ENCODE data around the gene POLD4. TPM values are rescaled to one million over a fixed set of nuclear protein-coding genes. Genes with fewer than 3 reads are reported as not detected.
A peak's percentile ranks its signal among the peaks of the same experiment; 100 is the strongest.

POLD4 gene
- total RNA-seq, 1 experiment from 2014 or later: 44.2 TPM

- Histone ChIP-seq H4K20me1 (ENCODE audit: insufficient read depth) (no peaks in the 10 kb centered on the region), H3K79me2 (ENCODE audit: insufficient read depth, low read length) (no peaks in the 10 kb centered on the region), H3K9ac (ENCODE audit: low read length) (peak overlapping the region; percentile 36), H3K27me3 (ENCODE audit: insufficient read depth, low read length) (no peaks in the 10 kb centered on the region), H3K27ac (ENCODE audit: low read depth, low read length) (peak overlapping the region; percentile 8; the same call in 1 of the 2 replicates), H3K4me2 (ENCODE audit: low read length) (peak overlapping the region; percentile 43), H3K9me2 (ENCODE audit: insufficient read depth) (no peaks in the 10 kb centered on the region), H3K36me3 (ENCODE audit: control insufficient read depth in 1 of 2, insufficient read depth in 2 of 2, low read length in 2 of 2) (no peaks in the 10 kb centered on the region), H3K4me1 (ENCODE audit: control insufficient read depth in 1 of 2, insufficient read depth in 2 of 2, low read length in 2 of 2) (peaks cover 65 to 75% of the 10 kb centered on the region in 2 experiments), H3K9me3 (ENCODE audit: control insufficient read depth in 1 of 2, insufficient read depth in 1 of 2, low read depth in 1 of 2, low read length in 2 of 2) (no peaks in the 10 kb centered on the region), H2AFZ (ENCODE audit: low read depth, low read length, poor library complexity, severe bottlenecking) (no peak overlapping the region), H3K4me3 (replicated peaks in 1 of 2; ENCODE audit: low read depth in 1 of 2, low read length in 2 of 2) (no peak overlapping the region)
- RAD21 ChIA-PET (ENCODE audit: low non-redundant PET in 1 of 2, low total read pairs in 2 of 2, uncharacterized antibody in 2 of 2, unreplicated experiment in 2 of 2): interaction anchor here (0.5 to 5.0 kb wide), 13 partner anchors 7 to 120 kb away, joined by 3 to 76 read pairs (median 8); partner anchors contain the start of gene POLD4 (in 1 of the 2)
- TF ChIP-seq MAX (IDR thresholded peaks at IDR 0.05): no peak
- no peak for TF ChIP-seq EGR1 (IDR thresholded peaks at IDR 0.05; ENCODE audit: low read depth)
- TF ChIP-seq POLR2A (IDR thresholded peaks at IDR 0.05; ENCODE audit: borderline replicate concordance, extremely low read depth, insufficient read depth, insufficient read length): no peak
- no peak for TF ChIP-seq SIN3A (IDR thresholded peaks at IDR 0.05; ENCODE audit: low read depth)
- no peak for TF ChIP-seq YY1 (IDR thresholded peaks at IDR 0.05; ENCODE audit: extremely low read depth, insufficient replicate concordance, low read depth, low read length)
- TF ChIP-seq, protein P1, sequence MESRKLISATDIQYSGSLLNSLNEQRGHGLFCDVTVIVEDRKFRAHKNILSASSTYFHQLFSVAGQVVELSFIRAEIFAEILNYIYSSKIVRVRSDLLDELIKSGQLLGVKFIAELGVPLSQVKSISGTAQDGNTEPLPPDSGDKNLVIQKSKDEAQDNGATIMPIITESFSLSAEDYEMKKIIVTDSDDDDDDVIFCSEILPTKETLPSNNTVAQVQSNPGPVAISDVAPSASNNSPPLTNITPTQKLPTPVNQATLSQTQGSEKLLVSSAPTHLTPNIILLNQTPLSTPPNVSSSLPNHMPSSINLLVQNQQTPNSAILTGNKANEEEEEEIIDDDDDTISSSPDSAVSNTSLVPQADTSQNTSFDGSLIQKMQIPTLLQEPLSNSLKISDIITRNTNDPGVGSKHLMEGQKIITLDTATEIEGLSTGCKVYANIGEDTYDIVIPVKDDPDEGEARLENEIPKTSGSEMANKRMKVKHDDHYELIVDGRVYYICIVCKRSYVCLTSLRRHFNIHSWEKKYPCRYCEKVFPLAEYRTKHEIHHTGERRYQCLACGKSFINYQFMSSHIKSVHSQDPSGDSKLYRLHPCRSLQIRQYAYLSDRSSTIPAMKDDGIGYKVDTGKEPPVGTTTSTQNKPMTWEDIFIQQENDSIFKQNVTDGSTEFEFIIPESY (IDR thresholded peaks at IDR 0.05; ENCODE audit: extremely low read depth, insufficient replicate concordance, low read length): no peak
- intact Hi-C loops (cut with micrococcal nuclease): no loop called here
- POLR2A ChIA-PET: interaction anchor here (0.6 to 15.1 kb wide), 6 partner anchors 10 to 99 kb away, joined by 3 to 210 read pairs (median 4); partner anchors contain the start of genes POLD4 and RAD9A
- ATAC-seq (no peak), DNase-seq (ENCODE audit: low read depth, low spot score) (no peak)
- CTCF ChIA-PET: interaction anchor here (0.7 to 15.5 kb wide), 19 partner anchors 8 to 686 kb away, joined by 3 to 456 read pairs (median 5); partner anchors contain the start of genes CLCF1, GRK2, POLD4 and PPP1CA
- BruUV-seq (replicated peaks): no TSS peak
Measured at GRCh38 chr11:67381244-67381972, 28.1 kb upstream of the POLD4 start.
